Measurements from ENCODE around the gene FSTL4. TPM values are rescaled to one million over a fixed set of nuclear protein-coding genes. Genes with fewer than 3 reads are reported as not detected.

The FSTL4 gene
- total RNA-seq, 1 experiment from 2014 or later, result 0.12 TPM

DNA sequence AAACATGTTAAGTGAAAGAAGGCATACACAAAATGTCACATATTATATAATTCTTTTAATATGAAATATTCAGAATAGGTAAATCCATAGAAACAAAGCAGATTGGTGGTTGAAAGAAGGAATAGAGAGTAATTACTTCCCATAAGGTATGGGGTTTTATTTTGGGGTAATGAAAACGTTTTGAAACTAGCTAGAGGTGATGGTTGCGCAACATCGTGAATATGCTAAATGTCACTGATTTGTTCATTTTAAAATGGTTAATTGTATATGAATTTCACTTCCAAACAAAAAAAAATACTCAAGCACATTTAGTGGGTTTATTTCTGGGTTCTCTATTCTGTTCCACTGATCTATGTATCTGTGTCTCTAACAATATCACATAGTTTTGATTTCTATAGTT lies 12.0 kb upstream of the FSTL4 start:
- ChIA-PET POLR2A (interaction anchor here (0.8 kb wide), 1 partner anchor 16 kb away, joined by 3 read pairs; no protein-coding TSS in a partner anchor), CTCF (interaction anchor here (0.6 to 0.7 kb wide), 2 partner anchors 12 to 978 kb away, joined by 3 to 5 read pairs; no protein-coding TSS in a partner anchor)
- DNase-seq (ENCODE audit: unreplicated experiment), result no peak
- H3K27ac Mint-ChIP-seq (ENCODE audit: low read depth, unreplicated experiment), result no peak overlapping the region
- no peaks in the 10 kb centered on the region for H3K4me1 Mint-ChIP-seq (ENCODE audit: insufficient read depth, unreplicated experiment)
- H3K4me3 Mint-ChIP-seq (ENCODE audit: unreplicated experiment), result no peak overlapping the region
- TF ChIP-seq, protein P1, sequence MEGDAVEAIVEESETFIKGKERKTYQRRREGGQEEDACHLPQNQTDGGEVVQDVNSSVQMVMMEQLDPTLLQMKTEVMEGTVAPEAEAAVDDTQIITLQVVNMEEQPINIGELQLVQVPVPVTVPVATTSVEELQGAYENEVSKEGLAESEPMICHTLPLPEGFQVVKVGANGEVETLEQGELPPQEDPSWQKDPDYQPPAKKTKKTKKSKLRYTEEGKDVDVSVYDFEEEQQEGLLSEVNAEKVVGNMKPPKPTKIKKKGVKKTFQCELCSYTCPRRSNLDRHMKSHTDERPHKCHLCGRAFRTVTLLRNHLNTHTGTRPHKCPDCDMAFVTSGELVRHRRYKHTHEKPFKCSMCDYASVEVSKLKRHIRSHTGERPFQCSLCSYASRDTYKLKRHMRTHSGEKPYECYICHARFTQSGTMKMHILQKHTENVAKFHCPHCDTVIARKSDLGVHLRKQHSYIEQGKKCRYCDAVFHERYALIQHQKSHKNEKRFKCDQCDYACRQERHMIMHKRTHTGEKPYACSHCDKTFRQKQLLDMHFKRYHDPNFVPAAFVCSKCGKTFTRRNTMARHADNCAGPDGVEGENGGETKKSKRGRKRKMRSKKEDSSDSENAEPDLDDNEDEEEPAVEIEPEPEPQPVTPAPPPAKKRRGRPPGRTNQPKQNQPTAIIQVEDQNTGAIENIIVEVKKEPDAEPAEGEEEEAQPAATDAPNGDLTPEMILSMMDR (IDR thresholded peaks at IDR 0.05; ENCODE audit: unreplicated experiment), result no peak
- no TSS peak for BruUV-seq (replicated peaks)
- H3K27me3 Mint-ChIP-seq (ENCODE audit: insufficient read depth, unreplicated experiment), result peaks cover 80% of the 10 kb centered on the region
- no peaks in the 10 kb centered on the region for H3K9me3 Mint-ChIP-seq (ENCODE audit: unreplicated experiment)
- H3K36me3 Mint-ChIP-seq (ENCODE audit: insufficient read depth, unreplicated experiment), result no peaks in the 10 kb centered on the region
- intact Hi-C loops (cut with micrococcal nuclease), result no loop called here

DNA sequence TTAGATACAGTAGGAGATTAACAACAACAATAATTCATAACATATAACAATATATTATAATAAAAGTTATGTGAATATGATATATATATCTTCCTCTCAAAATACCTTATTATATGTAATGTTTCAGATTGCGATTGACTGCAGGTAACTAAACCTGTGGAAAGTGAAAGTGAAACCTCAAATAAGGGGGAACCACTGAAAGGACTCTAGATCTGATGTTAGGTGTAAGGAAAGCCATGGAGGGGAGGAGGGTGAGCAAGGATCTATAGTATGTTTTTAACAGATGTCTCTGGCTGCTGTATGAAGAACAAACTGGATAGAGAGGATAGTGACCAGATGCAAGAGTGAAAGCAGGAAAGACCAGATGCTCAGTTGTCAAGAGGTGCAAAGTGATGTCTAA lies 5.8 kb upstream of the FSTL4 start:
- no TSS peak for BruUV-seq (replicated peaks)
- POLR2A ChIA-PET, result no interaction called here
- TF ChIP-seq, protein P1 (IDR thresholded peaks at IDR 0.05; ENCODE audit: unreplicated experiment), result no peak
- no peak for DNase-seq (ENCODE audit: unreplicated experiment)
- Mint-ChIP-seq H3K4me1 (ENCODE audit: insufficient read depth, unreplicated experiment) (no peaks in the 10 kb centered on the region), H3K36me3 (ENCODE audit: insufficient read depth, unreplicated experiment) (no peaks in the 10 kb centered on the region), H3K9me3 (ENCODE audit: unreplicated experiment) (no peaks in the 10 kb centered on the region), H3K4me3 (ENCODE audit: unreplicated experiment) (peak overlapping the region; percentile 26), H3K27ac (ENCODE audit: low read depth, unreplicated experiment) (no peak overlapping the region), H3K27me3 (ENCODE audit: insufficient read depth, unreplicated experiment) (peaks cover 48% of the 10 kb centered on the region)
- intact Hi-C loops (cut with micrococcal nuclease), result no loop called here
- CTCF ChIA-PET, result no interaction called here

DNA sequence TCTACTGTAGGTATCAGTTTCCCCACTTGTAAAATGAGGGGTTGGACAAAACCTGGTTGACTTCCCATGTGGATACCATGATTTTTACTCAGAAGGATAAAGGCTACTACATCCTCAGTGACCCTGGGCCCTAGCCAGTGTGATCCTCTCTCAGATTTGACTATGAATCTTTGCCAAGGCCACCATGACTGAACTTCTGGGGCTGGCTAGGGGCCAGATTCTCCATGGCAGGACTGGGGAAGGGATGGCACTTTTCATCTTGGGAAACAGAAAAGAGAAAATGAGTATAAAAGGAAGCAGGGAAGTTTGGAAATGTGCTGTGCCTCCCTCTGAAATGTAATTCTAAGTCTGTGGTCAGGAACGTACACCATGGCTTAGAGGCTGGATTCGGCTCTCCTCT lies 1.4 kb upstream of the FSTL4 start:
- Mint-ChIP-seq H3K36me3 (ENCODE audit: insufficient read depth, unreplicated experiment) (no peaks in the 10 kb centered on the region), H3K27ac (ENCODE audit: low read depth, unreplicated experiment) (no peak overlapping the region), H3K4me3 (ENCODE audit: unreplicated experiment) (no peak overlapping the region), H3K9me3 (ENCODE audit: unreplicated experiment) (no peaks in the 10 kb centered on the region), H3K4me1 (ENCODE audit: insufficient read depth, unreplicated experiment) (no peaks in the 10 kb centered on the region), H3K27me3 (ENCODE audit: insufficient read depth, unreplicated experiment) (peaks cover 46% of the 10 kb centered on the region)
- no peak for DNase-seq (ENCODE audit: unreplicated experiment)
- no TSS peak for BruUV-seq (replicated peaks)
- ChIA-PET POLR2A (no interaction called here), CTCF (interaction anchor here (0.6 to 0.7 kb wide), 2 partner anchors 138 to 188 kb away, joined by 3 read pairs; no protein-coding TSS in a partner anchor)
- intact Hi-C loops (cut with micrococcal nuclease), result no loop called here
- TF ChIP-seq, protein P1 (IDR thresholded peaks at IDR 0.05; ENCODE audit: unreplicated experiment), result no peak

DNA sequence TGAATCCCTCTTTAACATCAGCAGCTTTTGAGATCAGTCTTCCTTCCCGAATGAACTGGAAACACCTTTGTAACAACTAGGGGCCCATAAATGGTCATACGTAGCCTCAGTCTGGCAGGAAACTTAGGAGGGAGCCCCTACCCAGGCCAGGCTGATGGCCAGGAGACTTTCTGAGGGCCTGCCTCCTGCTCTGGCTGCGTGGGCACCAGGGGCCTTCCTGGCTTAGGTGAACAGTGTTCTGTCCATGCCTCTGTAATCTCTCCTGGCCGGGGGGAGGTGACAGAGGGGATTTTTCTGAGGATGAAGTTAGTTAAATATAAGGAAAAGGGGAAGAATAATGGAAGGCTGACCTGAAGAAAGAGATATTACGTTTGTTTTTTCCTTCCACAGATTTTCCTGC lies 843 bp upstream of the FSTL4 start:
- Mint-ChIP-seq H3K4me3 (ENCODE audit: unreplicated experiment) (no peak overlapping the region), H3K4me1 (ENCODE audit: insufficient read depth, unreplicated experiment) (no peaks in the 10 kb centered on the region), H3K27me3 (ENCODE audit: insufficient read depth, unreplicated experiment) (peaks cover 44% of the 10 kb centered on the region), H3K9me3 (ENCODE audit: unreplicated experiment) (no peaks in the 10 kb centered on the region), H3K36me3 (ENCODE audit: insufficient read depth, unreplicated experiment) (no peaks in the 10 kb centered on the region), H3K27ac (ENCODE audit: low read depth, unreplicated experiment) (no peak overlapping the region)
- CTCF ChIA-PET, result no interaction called here
- intact Hi-C loops (cut with micrococcal nuclease), result no loop called here
- POLR2A ChIA-PET, result no interaction called here
- BruUV-seq (replicated peaks), result no TSS peak
- no peak for DNase-seq (ENCODE audit: unreplicated experiment)
- TF ChIP-seq, protein P1 (IDR thresholded peaks at IDR 0.05; ENCODE audit: unreplicated experiment), result no peak
